H1 (cell line): Measurements from ENCODE around the gene PSMA5.

Source experiments
- CHD2 ChIP-seq: IDR thresholded peaks from 2 replicates; pipeline ENCODE4 v1.6.1; 2012; ENCODE audit warnings: low read length, improper control_type of control experiment
- CTBP2 ChIP-seq: IDR thresholded peaks from 2 replicates; pipeline ENCODE4 v1.7.0; 2011; ENCODE audit warnings: borderline replicate concordance, mild to moderate bottlenecking, moderate library complexity, mixed read lengths, low read length; ENCODE audit not compliant: insufficient read depth, insufficient read length

GRCh38 chr1:109397581-109398342 lies 28.5 kb downstream of the PSMA5 start, which contains the start of gene SORT1:
- TF ChIP-seq CTBP2 (no peak), CHD2 (peak; percentile 88)
